Transverse colon (tissue), 4 donors: ENCODE measurements around the gene NAA40. TPM values are rescaled to one million over a fixed set of nuclear protein-coding genes. Genes with fewer than 3 reads are reported as not detected.
"Not testable (repeated sequence)": the region's sequence is repeated elsewhere in the genome, so short reads cannot be mapped to it uniquely, and the experiment has no call there.

Experiments
- DNase-seq: peaks from one replicate; pipeline ENCODE4 v3.0.0-alpha.2; 2019
- H3K27ac ChIP-seq, 4 donors: fragments of 200-600 bp; sonication (generic); 2 replicates each; pipeline ENCODE4 v1.5.1; 2016 to 2018; ENCODE audit warnings: inconsistent platforms in 4 of 4
- H3K27me3 ChIP-seq: fragments of 200-600 bp; sonication (generic); 2 replicates; pipeline ENCODE4 v1.5.1; 2017; ENCODE audit warnings: inconsistent platforms
- H3K36me3 ChIP-seq, 4 donors: fragments of 200-600 bp; sonication (generic); 2 replicates each; pipeline ENCODE4 v1.5.1; 2017 to 2019; ENCODE audit warnings: inconsistent platforms in 4 of 4
- H3K4me1 ChIP-seq, 4 donors: fragments of 200-600 bp; sonication (generic); 2 replicates each; pipeline ENCODE4 v1.5.1; 2017 to 2020; ENCODE audit warnings: inconsistent platforms in 4 of 4
- H3K4me3 ChIP-seq, 4 donors: fragments of 200-600 bp; sonication (generic); 1 replicate in 1 of 4; 2 replicates in 3 of 4; pipeline versions ENCODE4 v1.5.1 to v1.6.1; 2017 to 2019; ENCODE audit warnings: inconsistent platforms in 4 of 4
- H3K9me3 ChIP-seq, 2 donors: fragments of 200-600 bp; sonication (generic); 2 replicates each; pipeline ENCODE4 v1.5.1; 2017 to 2019; ENCODE audit warnings: inconsistent platforms in 2 of 2
- EP300 ChIP-seq: sonication (generic); formaldehyde crosslinking; IDR thresholded peaks from one replicate; pipeline ENCODE4 v1.6.1; 2017; ENCODE audit warnings: antibody characterized with exemption, low read depth
- POLR2A ChIP-seq: fragments of 450-650 bp; IDR thresholded peaks from one replicate; pipeline ENCODE4 v1.6.1; 2016; ENCODE audit warnings: antibody characterized with exemption, mild to moderate bottlenecking, moderate library complexity
- POLR2AphosphoS5 ChIP-seq, 3 donors: sonication (generic); formaldehyde crosslinking; IDR thresholded peaks; one replicate each; pipeline ENCODE4 v1.6.1; 2016; ENCODE audit warnings: antibody characterized with exemption in 3 of 3
- whole genome bisulfite sequencing, 2 donors: methylation state at CpG; one replicate each; pipeline ENCODE4 v1.1.5; 2018; ENCODE audit warnings: low coverage in 1 of 2; 5-methylcytosine and 5-hydroxymethylcytosine counted together
- in situ Hi-C, 4 donors: fragments of 200-750 bp; cut with MboI; loops; one replicate each; pipeline versions ENCODE4 v1.15.0 to v1.15.1; 2017; ENCODE audit warnings: low sequenced_read_pairs in 3 of 4, low pct_ligation_motif_present in 1 of 4, low pct_unique_long_range_greater_than_20kb in 1 of 4
- intact Hi-C: fragments of 100-400 bp; cut with DNase I; formaldehyde crosslinking; loops from one replicate; pipeline ENCODE4 v1.15.1; 2023; ENCODE audit warnings: low total_unique reads
- total RNA-seq, 4 donors: library from RNA; depleted of rRNA; stranded (reverse); fragments of >200 nt; gene quantifications; one replicate each; pipeline ENCODE4 v1.1.0, GENCODE V29; 2016
- TF ChIP-seq, protein P1 (sequence below), 5 experiments: fragments of 200-600 bp in 3 of 5; fragments of 450-650 bp in 2 of 5; sonication (generic) in 3 of 5; IDR thresholded peaks; 1 replicate in 2 of 5; 2 replicates in 3 of 5; pipeline ENCODE4 v1.5.1; 2016 to 2017; ENCODE audit warnings: antibody characterized with exemption in 5 of 5, inconsistent platforms in 3 of 5, mild to moderate bottlenecking in 2 of 5, moderate library complexity in 1 of 5

The NAA40 gene
- total RNA-seq, 4 donors from 2014 or later: 25.8 to 36.6 (median 34.3) TPM

DNA sequence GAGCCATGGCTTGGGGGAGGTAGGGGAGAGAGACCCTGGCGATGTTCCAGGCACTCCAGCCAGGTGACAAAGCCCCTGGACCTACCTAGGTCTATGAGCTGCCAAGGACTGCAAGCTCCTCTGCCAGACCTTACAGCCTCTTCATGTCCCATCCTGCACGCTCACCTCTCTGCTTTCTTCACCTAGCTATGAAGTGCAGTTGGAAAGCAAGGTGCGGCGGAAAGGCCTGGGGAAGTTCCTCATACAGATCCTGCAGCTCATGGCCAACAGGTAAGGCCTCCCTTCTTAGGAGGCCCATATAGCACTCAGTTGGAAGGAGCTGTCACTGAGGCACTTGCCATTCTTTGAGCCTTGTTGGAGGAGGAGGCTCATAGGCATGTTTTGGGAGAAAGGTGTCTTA, 13.8 kb downstream of the NAA40 start:
- intact Hi-C loops: no loop called here
- in situ Hi-C loops: no loop called here
- 95% methylated on average over 4 of the region's 4 CpGs; no CpG with 5 or more reads in 1 of the 2 donors for WGBS, 2 donors
- no peak overlapping the region for H3K27ac ChIP-seq
- H3K4me1 ChIP-seq: no peaks in the 10 kb centered on the region
- TF ChIP-seq EP300 (no peak), POLR2A (no peak), POLR2AphosphoS5 (IDR thresholded peaks at IDR 0.05) (no peak)
- TF ChIP-seq, protein P1, sequence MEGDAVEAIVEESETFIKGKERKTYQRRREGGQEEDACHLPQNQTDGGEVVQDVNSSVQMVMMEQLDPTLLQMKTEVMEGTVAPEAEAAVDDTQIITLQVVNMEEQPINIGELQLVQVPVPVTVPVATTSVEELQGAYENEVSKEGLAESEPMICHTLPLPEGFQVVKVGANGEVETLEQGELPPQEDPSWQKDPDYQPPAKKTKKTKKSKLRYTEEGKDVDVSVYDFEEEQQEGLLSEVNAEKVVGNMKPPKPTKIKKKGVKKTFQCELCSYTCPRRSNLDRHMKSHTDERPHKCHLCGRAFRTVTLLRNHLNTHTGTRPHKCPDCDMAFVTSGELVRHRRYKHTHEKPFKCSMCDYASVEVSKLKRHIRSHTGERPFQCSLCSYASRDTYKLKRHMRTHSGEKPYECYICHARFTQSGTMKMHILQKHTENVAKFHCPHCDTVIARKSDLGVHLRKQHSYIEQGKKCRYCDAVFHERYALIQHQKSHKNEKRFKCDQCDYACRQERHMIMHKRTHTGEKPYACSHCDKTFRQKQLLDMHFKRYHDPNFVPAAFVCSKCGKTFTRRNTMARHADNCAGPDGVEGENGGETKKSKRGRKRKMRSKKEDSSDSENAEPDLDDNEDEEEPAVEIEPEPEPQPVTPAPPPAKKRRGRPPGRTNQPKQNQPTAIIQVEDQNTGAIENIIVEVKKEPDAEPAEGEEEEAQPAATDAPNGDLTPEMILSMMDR (IDR thresholded peaks at IDR 0.05): no peak
- H3K27me3 ChIP-seq: no peaks in the 10 kb centered on the region
- no peaks in the 10 kb centered on the region for H3K9me3 ChIP-seq
- DNase-seq: no peak
- H3K4me3 ChIP-seq: no peak overlapping the region
- H3K36me3 ChIP-seq: peaks cover 0 to 23% (median 0%) of the 10 kb centered on the region in 4 donors

DNA sequence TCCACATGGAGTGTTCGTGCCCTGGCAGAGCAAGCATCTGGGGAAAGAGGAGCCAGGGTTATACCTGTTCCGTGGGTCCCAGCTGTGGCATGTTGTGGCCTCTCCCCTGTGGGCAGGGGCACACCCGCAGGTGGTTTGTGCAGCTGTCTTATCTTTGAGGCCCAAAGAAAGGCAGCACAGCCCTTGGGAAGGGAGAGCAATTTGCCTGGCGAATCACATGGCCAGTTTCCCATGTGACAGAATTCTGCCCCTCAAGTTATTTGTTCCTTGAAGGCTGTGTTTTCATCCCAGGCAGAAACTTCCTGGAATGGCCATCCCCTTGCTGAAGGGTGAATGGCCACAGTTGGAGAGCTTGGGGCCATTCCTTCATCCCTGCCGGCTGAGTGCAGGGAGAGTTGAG, 19.2 kb downstream of the NAA40 start:
- Histone ChIP-seq H3K4me1 (no peaks in the 10 kb centered on the region), H3K36me3 (peaks cover 0 to 23% (median 0%) of the 10 kb centered on the region in 4 donors), H3K9me3 (no peaks in the 10 kb centered on the region), H3K27ac (no peak overlapping the region), H3K27me3 (no peaks in the 10 kb centered on the region), H3K4me3 (no peak overlapping the region)
- TF ChIP-seq POLR2A (no peak), POLR2AphosphoS5 (IDR thresholded peaks at IDR 0.05) (no peak), EP300 (no peak)
- TF ChIP-seq, protein P1 (IDR thresholded peaks at IDR 0.05): no peak
- 66% methylated on average over 5 of the region's 5 CpGs; no CpG with 5 or more reads in 1 of the 2 donors for WGBS, 2 donors
- in situ Hi-C loops: no loop called here
- intact Hi-C loops: no loop called here
- DNase-seq: no peak

DNA sequence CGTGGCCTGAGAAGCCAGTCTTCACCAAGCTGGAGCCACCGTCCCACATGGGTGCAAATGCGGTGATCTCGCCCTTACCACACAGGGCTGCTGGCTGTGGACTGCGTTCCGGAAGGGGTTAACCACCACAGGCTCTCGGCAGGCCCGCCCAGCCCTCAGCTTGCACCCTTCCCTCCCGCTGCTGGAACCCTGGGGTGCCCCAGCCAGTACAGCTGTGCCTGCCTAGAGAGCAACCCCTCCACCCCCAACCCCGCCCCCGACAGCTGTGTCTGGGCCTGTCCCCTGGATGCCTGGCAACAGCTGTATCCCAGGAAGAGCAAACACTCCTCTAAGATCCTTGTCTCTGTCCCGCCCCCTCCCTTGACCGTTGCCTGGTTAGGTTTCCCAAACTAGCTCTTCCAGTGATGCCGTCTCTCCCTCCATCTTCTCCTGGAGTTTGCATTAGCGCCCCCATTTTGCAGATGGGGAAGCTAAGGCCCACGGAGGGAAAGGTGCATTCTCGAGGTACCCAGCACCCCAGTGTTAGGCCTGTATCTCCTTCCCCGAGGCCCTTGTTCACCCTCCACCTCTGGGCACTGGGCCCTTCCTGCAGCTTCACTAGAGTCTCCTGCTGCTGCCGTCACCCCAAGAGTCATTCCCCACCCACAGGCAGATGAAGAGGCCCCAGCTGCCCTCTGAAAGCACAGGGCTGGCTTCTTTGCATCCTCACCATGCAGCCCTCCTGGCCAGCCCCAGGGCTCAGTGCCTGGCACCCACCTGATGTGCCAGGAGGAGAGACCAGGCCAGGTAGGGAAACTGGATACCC, 23.0 kb downstream of the NAA40 start:
- TF ChIP-seq, protein P1 (IDR thresholded peaks at IDR 0.05): no peak
- TF ChIP-seq POLR2A (no peak), POLR2AphosphoS5 (IDR thresholded peaks at IDR 0.05) (no peak), EP300 (no peak)
- peak; percentile 20 for DNase-seq
- 44% methylated on average over 19 of the region's 19 CpGs; no CpG with 5 or more reads in 1 of the 2 donors for WGBS, 2 donors
- Histone ChIP-seq H3K27ac (no peak overlapping the region), H3K27me3 (no peaks in the 10 kb centered on the region), H3K4me3 (no peak overlapping the region), H3K9me3 (no peaks in the 10 kb centered on the region), H3K4me1 (no peaks in the 10 kb centered on the region), H3K36me3 (no peaks in the 10 kb centered on the region)
- in situ Hi-C loops (no loop called here), intact Hi-C loops (no loop called here)

DNA sequence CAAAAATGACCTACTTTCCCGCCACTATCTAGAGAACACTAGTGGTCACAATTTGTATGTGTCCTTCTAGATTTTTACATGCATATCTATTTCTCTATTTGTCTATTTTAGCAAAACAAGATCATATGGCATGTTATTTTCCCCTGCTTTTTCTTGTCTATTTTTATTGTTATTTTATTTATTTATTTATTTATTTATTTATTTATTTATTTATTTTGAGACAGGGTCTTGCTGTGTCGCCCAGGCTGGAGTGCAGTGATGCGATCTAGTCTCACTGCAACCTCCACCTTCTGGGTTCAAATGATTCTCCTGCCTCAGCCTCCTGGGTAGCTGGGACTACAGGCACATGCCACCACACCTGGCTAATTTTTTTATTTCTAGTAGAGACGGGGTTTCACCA, 25.1 kb downstream of the NAA40 start:
- H3K4me3 ChIP-seq, H3K27ac ChIP-seq, H3K27me3 ChIP-seq, H3K9me3 ChIP-seq, H3K4me1 ChIP-seq, H3K36me3 ChIP-seq, DNase-seq, intact Hi-C loops, in situ Hi-C loops: not testable (repeated sequence)
- 91 to 100% methylated on average over 1 to 4 of the region's 4 CpGs for WGBS, 2 donors

DNA sequence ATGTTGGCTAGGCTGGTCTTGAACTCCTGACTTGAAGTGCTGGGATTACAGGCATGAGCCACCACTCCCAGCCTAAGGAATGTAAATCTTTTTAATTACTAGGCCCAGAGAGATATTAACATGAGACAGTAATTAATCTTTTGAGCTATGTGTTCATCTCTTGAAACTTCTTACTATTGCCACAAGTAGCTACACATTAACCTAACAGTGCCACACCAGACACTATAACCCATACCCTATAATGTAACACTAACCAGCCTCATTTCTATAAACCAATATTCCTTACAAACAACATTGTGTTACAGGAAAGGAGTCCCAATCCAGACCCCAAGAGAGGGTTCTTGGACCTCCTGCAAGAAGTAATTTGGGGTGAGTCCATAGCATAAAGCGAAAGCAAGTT, 27.6 kb downstream of the NAA40 start:
- no peaks in the 10 kb centered on the region for H3K27me3 ChIP-seq
- in situ Hi-C loops: no loop called here
- H3K4me1 ChIP-seq: no peaks in the 10 kb centered on the region
- no peaks in the 10 kb centered on the region for H3K36me3 ChIP-seq
- WGBS, 2 donors: 100% methylated on average over 1 of the region's 1 CpG; no CpG with 5 or more reads in 1 of the 2 donors
- no peaks in the 10 kb centered on the region for H3K9me3 ChIP-seq
- no peak overlapping the region for H3K4me3 ChIP-seq
- intact Hi-C loops: no loop called here
- DNase-seq: no peak
- TF ChIP-seq EP300 (no peak), POLR2A (no peak), POLR2AphosphoS5 (IDR thresholded peaks at IDR 0.05) (no peak)
- TF ChIP-seq, protein P1 (IDR thresholded peaks at IDR 0.05): no peak
- H3K27ac ChIP-seq: no peak overlapping the region
